ENCODE results near the gene CEACAM5.
"Not testable (repeated sequence)": the region's sequence is repeated elsewhere in the genome, so short reads cannot be mapped to it uniquely, and the experiment has no call there.

The CEACAM5 gene

GRCh38 chr19:41748012-41748411 is 39.6 kb downstream of the CEACAM5 start:
- no peak overlapping the region for H3K4me3 ChIP-seq (ENCODE audit: control insufficient read depth, low read depth, low read length)
- TF ChIP-seq CTCF (conservative IDR thresholded peaks at IDR 0.05; ENCODE audit: control insufficient read depth, insufficient read depth, low read depth, low read length): no peak
- DNase-seq (ENCODE audit: low read depth): no peak

- not testable (repeated sequence) for DNase-seq (ENCODE audit: low read depth)
Measured at GRCh38 chr19:41750248-41751134, 42.1 kb downstream of the CEACAM5 start.

GRCh38 chr19:41753159-41753558 is 44.7 kb downstream of the CEACAM5 start:
- H3K4me3 ChIP-seq (ENCODE audit: control insufficient read depth, low read depth, low read length): no peak overlapping the region
- peak; percentile 72 for TF ChIP-seq CTCF (conservative IDR thresholded peaks at IDR 0.05; ENCODE audit: control insufficient read depth, insufficient read depth, low read depth, low read length)
- DNase-seq (ENCODE audit: low read depth): peak; percentile 34

More at GRCh38 chr19:41750248-41751134, 42.1 kb downstream of the CEACAM5 start:
- not testable (repeated sequence) for H3K4me3 ChIP-seq (ENCODE audit: control insufficient read depth, low read depth, low read length)

GRCh38 chr19:41753936-41754529 is 45.6 kb downstream of the CEACAM5 start:
- H3K4me3 ChIP-seq (ENCODE audit: control insufficient read depth, low read depth, low read length): no peak overlapping the region
- peak; percentile 31 for DNase-seq (ENCODE audit: low read depth)
- TF ChIP-seq CTCF (conservative IDR thresholded peaks at IDR 0.05; ENCODE audit: control insufficient read depth, insufficient read depth, low read depth, low read length): peak; percentile 77

GRCh38 chr19:41755328-41755913 is 47.0 kb downstream of the CEACAM5 start, which contains the start of gene CEACAM6:
Gene CEACAM6 (plus strand): TSS chr19:41755530. CDS start chr19:41755639, 109 bp downstream.
- H3K4me3 ChIP-seq (ENCODE audit: control insufficient read depth, low read depth, low read length): no peak within 1 kb of the TSS
- no peak for TF ChIP-seq CTCF (conservative IDR thresholded peaks at IDR 0.05; ENCODE audit: control insufficient read depth, insufficient read depth, low read depth, low read length)
- DNase-seq (ENCODE audit: low read depth): no peak

- DNase-seq (ENCODE audit: low read depth): no peak
- H3K4me3 ChIP-seq (ENCODE audit: control insufficient read depth, low read depth, low read length): no peak overlapping the region
- no peak for TF ChIP-seq CTCF (conservative IDR thresholded peaks at IDR 0.05; ENCODE audit: control insufficient read depth, insufficient read depth, low read depth, low read length)
Measured at GRCh38 chr19:41758846-41759245, 50.4 kb downstream of the CEACAM5 start.

GRCh38 chr19:41767115-41767514 is 58.7 kb downstream of the CEACAM5 start:
- TF ChIP-seq CTCF (conservative IDR thresholded peaks at IDR 0.05; ENCODE audit: control insufficient read depth, insufficient read depth, low read depth, low read length): no peak
- no peak for DNase-seq (ENCODE audit: low read depth)
- H3K4me3 ChIP-seq (ENCODE audit: control insufficient read depth, low read depth, low read length): no peak overlapping the region

GRCh38 chr19:41768105-41768504 is 59.7 kb downstream of the CEACAM5 start:
- DNase-seq (ENCODE audit: low read depth); H3K4me3 ChIP-seq (ENCODE audit: control insufficient read depth, low read depth, low read length): not testable (repeated sequence)

Measured in fibroblast of mammary gland (primary cell).